ENCODE measurements around the gene HBEGF.
"Not testable (repeated sequence)": the region's sequence is repeated elsewhere in the genome, so short reads cannot be mapped to it uniquely, and the experiment has no call there.

Gene HBEGF

GRCh38 chr5:140356853-140357725 lies 10.7 kb upstream of the HBEGF start:
- Mint-ChIP-seq H3K4me1 (ENCODE audit: low read depth in 2 of 2) (peaks cover 6 to 8% of the 10 kb centered on the region in 2 donors), H3K36me3 (ENCODE audit: insufficient read depth) (no peaks in the 10 kb centered on the region), H3K27ac (peak overlapping the region in 1 of 2 donors; percentile 71), H3K27me3 (peaks cover 5 to 18% of the 10 kb centered on the region in 2 donors), H3K4me3 (peak overlapping the region; percentile 63 to 68), H3K9me3 (no peaks in the 10 kb centered on the region)
- ATAC-seq (replicated peaks) = peak; percentile 44
- DNase-seq = no peak

- no peak overlapping the region for H3K27ac Mint-ChIP-seq
- DNase-seq (no peak), ATAC-seq (replicated peaks) (no peak)
- H3K27me3 Mint-ChIP-seq = peaks cover 10 to 19% of the 10 kb centered on the region in 2 donors
- H3K4me1 Mint-ChIP-seq (ENCODE audit: low read depth in 2 of 2) = peaks cover 6 to 8% of the 10 kb centered on the region in 2 donors
- no peaks in the 10 kb centered on the region for H3K36me3 Mint-ChIP-seq (ENCODE audit: insufficient read depth)
- no peaks in the 10 kb centered on the region for H3K9me3 Mint-ChIP-seq
- H3K4me3 Mint-ChIP-seq = no peak overlapping the region
These were observed 9.1 kb upstream of the HBEGF start for GRCh38 chr5:140355546-140355945.

- H3K27ac Mint-ChIP-seq = no peak overlapping the region
- no peaks in the 10 kb centered on the region for H3K9me3 Mint-ChIP-seq
- DNase-seq (peak; percentile 74 to 83 (median 77)), ATAC-seq (replicated peaks) (peak; percentile 92)
- peaks cover 0 to 2% of the 10 kb centered on the region in 2 donors for H3K4me1 Mint-ChIP-seq (ENCODE audit: low read depth in 2 of 2)
- no peak overlapping the region for H3K4me3 Mint-ChIP-seq
- H3K27me3 Mint-ChIP-seq = peaks cover 12 to 40% of the 10 kb centered on the region in 2 donors
- no peaks in the 10 kb centered on the region for H3K36me3 Mint-ChIP-seq (ENCODE audit: insufficient read depth)
These were observed 5.4 kb upstream of the HBEGF start for GRCh38 chr5:140351609-140352334.

DNA sequence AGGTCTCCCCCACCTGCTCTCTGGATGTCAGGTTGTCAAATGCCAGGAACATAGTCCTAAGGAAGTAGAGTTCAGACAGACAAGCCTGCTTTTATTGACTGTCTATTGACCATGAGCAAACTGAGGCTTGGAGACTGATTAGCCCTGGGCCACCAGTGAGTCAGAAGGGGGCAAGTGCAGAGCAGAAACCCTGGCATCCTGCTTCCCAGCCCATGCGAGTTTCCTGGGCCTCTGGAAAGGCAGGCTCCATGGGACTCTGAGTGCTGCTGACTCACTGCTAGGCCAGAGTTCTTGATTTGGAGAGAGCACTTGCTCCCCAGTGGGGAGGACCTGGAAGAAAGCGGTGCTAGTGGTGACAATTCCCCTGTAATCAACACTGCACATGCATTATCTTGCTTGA lies 2.8 kb upstream of the HBEGF start:
- DNase-seq = no peak
- no peak overlapping the region for H3K27ac Mint-ChIP-seq
- ATAC-seq (replicated peaks) = no peak
- H3K4me3 Mint-ChIP-seq = no peak overlapping the region
- peaks cover 7% of the 10 kb centered on the region in 2 donors for H3K4me1 Mint-ChIP-seq (ENCODE audit: low read depth in 2 of 2)
- no peaks in the 10 kb centered on the region for H3K36me3 Mint-ChIP-seq (ENCODE audit: insufficient read depth)
- H3K27me3 Mint-ChIP-seq = peaks cover 18 to 34% of the 10 kb centered on the region in 2 donors
- H3K9me3 Mint-ChIP-seq = no peaks in the 10 kb centered on the region

- Mint-ChIP-seq H3K4me3 (no peak overlapping the region), H3K4me1 (ENCODE audit: low read depth in 2 of 2) (peaks cover 7% of the 10 kb centered on the region in 2 donors), H3K9me3 (no peaks in the 10 kb centered on the region), H3K27me3 (peaks cover 18 to 31% of the 10 kb centered on the region in 2 donors), H3K27ac (no peak overlapping the region), H3K36me3 (ENCODE audit: insufficient read depth) (no peaks in the 10 kb centered on the region)
- ATAC-seq (replicated peaks) (no peak), DNase-seq (no peak)
These were observed 1.7 kb upstream of the HBEGF start for GRCh38 chr5:140348104-140348503.

DNA sequence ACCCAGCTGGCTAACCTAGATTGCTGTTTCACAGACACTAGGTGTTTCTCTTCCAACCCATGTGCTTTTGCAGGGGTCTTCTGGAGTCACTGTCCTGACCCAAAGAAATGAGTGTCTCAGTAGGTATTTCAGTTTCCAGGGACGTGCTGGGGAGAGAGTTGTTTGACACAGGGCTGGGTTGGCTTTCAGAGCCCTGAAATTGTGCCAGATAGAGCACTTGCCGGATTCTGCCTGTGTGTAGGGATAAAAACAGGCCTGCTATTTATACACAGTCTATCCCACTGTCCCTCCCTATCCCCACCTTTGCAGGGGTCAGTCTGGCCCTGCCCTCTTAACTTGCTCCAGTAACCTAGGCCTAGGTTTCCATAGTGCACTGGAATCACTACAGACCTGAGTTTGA lies 957 bp upstream of the HBEGF start:
- Mint-ChIP-seq H3K27ac (no peak overlapping the region), H3K4me1 (ENCODE audit: low read depth in 2 of 2) (peaks cover 10 to 13% of the 10 kb centered on the region in 2 donors), H3K36me3 (ENCODE audit: insufficient read depth) (no peaks in the 10 kb centered on the region)

GRCh38 chr5:140345919-140346347 lies 470 bp downstream of the HBEGF start:
- peaks cover 16 to 31% of the 10 kb centered on the region in 2 donors for H3K27me3 Mint-ChIP-seq
- no peak for DNase-seq
- H3K9me3 Mint-ChIP-seq = no peaks in the 10 kb centered on the region
- no peak overlapping the region for H3K27ac Mint-ChIP-seq
- peak overlapping the region; percentile 74 to 77 for H3K4me3 Mint-ChIP-seq
- H3K4me1 Mint-ChIP-seq (ENCODE audit: low read depth in 2 of 2) = peaks cover 17 to 18% of the 10 kb centered on the region in 2 donors
- no peak for ATAC-seq (replicated peaks)
- H3K36me3 Mint-ChIP-seq (ENCODE audit: insufficient read depth) = no peaks in the 10 kb centered on the region

More for the DNA sequence above, 957 bp upstream of the HBEGF start:
- H3K9me3 Mint-ChIP-seq = no peaks in the 10 kb centered on the region
- ATAC-seq (replicated peaks) (no peak), DNase-seq (no peak)
- H3K27me3 Mint-ChIP-seq = peaks cover 18 to 31% of the 10 kb centered on the region in 2 donors
- H3K4me3 Mint-ChIP-seq = peak overlapping the region; percentile 74 to 77

DNA sequence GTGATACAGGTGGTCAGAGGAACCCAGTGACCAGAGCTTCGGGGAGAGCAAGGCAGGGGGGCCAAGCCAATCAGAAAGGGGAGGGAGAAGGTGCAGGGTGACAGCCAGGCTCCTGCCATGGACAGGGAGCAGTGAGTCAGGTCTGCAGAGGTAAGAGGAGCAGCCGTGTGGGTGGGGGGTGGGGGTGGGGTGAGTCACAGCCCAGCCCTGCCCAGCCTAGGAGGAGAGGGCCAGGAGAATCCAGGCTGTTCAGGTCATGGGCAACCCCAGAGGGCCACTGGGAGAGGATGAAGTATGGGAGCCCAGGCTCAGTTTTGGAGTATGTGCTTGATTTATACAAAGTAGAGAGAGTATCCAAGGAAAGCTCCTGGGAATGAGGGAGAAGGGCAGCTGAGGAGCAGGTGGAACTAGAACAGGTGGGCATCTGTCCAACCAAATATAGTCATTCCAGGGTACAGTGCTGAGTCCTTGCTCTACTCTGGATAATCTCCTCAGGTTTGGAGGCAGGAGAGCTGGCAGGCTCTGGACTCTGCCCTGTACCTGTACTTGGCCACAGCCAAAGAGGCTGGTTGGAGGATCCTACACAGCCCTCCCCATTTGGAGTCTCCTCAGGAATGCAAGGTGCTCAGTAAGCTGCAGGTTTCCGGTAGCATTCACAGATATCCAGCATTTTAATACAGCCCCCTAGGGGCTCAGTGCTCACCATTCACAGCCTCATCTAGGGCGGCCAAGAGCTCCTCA lies 1.6 kb downstream of the HBEGF start:
- H3K4me1 Mint-ChIP-seq (ENCODE audit: low read depth in 2 of 2) = peaks cover 17 to 18% of the 10 kb centered on the region in 2 donors
- peaks cover 11 to 23% of the 10 kb centered on the region in 2 donors for H3K27me3 Mint-ChIP-seq
- no peak overlapping the region for H3K27ac Mint-ChIP-seq
- H3K4me3 Mint-ChIP-seq = peak overlapping the region; percentile 74 to 77
- no peaks in the 10 kb centered on the region for H3K9me3 Mint-ChIP-seq
- DNase-seq (no peak), ATAC-seq (replicated peaks) (no peak)
- no peaks in the 10 kb centered on the region for H3K36me3 Mint-ChIP-seq (ENCODE audit: insufficient read depth)

- H3K4me1 Mint-ChIP-seq (ENCODE audit: low read depth in 2 of 2) = peaks cover 17 to 18% of the 10 kb centered on the region in 2 donors
These were observed 2.6 kb downstream of the HBEGF start for GRCh38 chr5:140343849-140344248.

DNA sequence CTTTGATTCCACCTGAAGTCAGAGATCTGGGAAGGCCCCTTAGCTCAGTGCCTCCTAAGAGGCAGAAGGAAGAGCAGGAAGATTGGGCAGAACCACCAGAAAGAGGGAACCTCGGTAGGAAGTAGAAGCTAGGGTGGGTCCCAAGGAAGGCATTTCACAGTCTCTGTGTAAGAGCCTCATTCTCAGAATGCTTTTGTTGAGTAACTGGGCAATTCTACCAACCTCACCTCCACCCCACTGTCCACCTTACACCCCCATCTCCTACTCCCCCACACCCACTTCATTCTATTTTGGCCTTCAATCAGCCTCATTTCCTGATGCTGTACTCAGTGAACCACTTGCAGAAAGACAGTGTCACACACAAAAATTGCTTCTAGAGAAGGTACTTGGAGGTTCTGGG lies 3.5 kb downstream of the HBEGF start:
- Mint-ChIP-seq H3K36me3 (ENCODE audit: insufficient read depth) (no peaks in the 10 kb centered on the region), H3K4me1 (ENCODE audit: low read depth in 2 of 2) (peaks cover 17 to 18% of the 10 kb centered on the region in 2 donors), H3K27ac (peak overlapping the region in 1 of 2 donors; percentile 57), H3K27me3 (peaks cover 5 to 6% of the 10 kb centered on the region in 2 donors), H3K9me3 (no peaks in the 10 kb centered on the region), H3K4me3 (peak overlapping the region in 1 of 2 donors; percentile 1)
- ATAC-seq (replicated peaks) = no peak
- no peak for DNase-seq

More at GRCh38 chr5:140343849-140344248, 2.6 kb downstream of the HBEGF start:
- ATAC-seq (replicated peaks); H3K27ac Mint-ChIP-seq; H3K9me3 Mint-ChIP-seq; H3K4me3 Mint-ChIP-seq; H3K36me3 Mint-ChIP-seq (ENCODE audit: insufficient read depth); DNase-seq: not testable (repeated sequence)
- H3K27me3 Mint-ChIP-seq = peaks cover 6 to 14% of the 10 kb centered on the region in 2 donors

GRCh38 chr5:140342287-140342686 lies 4.1 kb downstream of the HBEGF start:
- no peak for ATAC-seq (replicated peaks)
- no peak for DNase-seq
- H3K36me3 Mint-ChIP-seq (ENCODE audit: insufficient read depth) = no peaks in the 10 kb centered on the region
- H3K9me3 Mint-ChIP-seq = no peaks in the 10 kb centered on the region
- H3K27ac Mint-ChIP-seq = peak overlapping the region; percentile 52 to 57
- peak overlapping the region in 1 of 2 donors; percentile 1 for H3K4me3 Mint-ChIP-seq
- H3K4me1 Mint-ChIP-seq (ENCODE audit: low read depth in 2 of 2) = peaks cover 17 to 18% of the 10 kb centered on the region in 2 donors
- H3K27me3 Mint-ChIP-seq = peaks cover 0 to 6% of the 10 kb centered on the region in 2 donors

- no peak for ATAC-seq (replicated peaks)
- no peak for DNase-seq
- Mint-ChIP-seq H3K36me3 (ENCODE audit: insufficient read depth) (no peaks in the 10 kb centered on the region), H3K4me1 (ENCODE audit: low read depth in 2 of 2) (peaks cover 15 to 18% of the 10 kb centered on the region in 2 donors), H3K27ac (no peak overlapping the region), H3K9me3 (no peaks in the 10 kb centered on the region), H3K4me3 (no peak overlapping the region), H3K27me3 (peaks cover 0 to 6% of the 10 kb centered on the region in 2 donors)
These were observed 4.8 kb downstream of the HBEGF start for GRCh38 chr5:140341591-140341990.

DNA sequence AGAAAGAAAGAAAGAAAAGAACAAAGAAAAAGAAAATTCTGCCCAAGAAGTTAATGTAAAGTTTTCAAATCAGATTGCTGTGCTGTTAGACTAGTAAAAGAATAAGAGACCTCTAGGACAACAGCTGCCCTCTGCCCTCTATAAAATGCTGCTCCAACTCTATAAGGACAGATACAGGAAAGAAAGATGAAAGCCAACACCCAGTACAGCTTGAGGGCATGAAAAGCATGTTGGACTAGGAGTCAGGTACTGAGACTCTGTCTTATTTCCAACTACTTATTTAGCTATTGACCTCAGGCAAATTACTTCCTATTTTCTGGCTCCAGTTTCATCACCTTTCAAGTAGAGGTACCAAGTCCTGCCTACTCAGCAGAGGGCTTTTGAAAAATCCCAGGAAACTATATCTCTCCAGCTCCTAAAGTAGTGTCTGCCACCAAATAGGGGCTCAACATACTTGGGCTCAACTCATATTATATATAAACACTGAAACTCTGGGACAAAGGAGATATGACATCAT lies 5.7 kb downstream of the HBEGF start:
- no peak for ATAC-seq (replicated peaks)
- no peak for DNase-seq
- no peak overlapping the region for H3K4me3 Mint-ChIP-seq
- H3K36me3 Mint-ChIP-seq (ENCODE audit: insufficient read depth) = no peaks in the 10 kb centered on the region
- peaks cover 12 to 15% of the 10 kb centered on the region in 2 donors for H3K4me1 Mint-ChIP-seq (ENCODE audit: low read depth in 2 of 2)
- H3K27ac Mint-ChIP-seq = no peak overlapping the region
- H3K9me3 Mint-ChIP-seq = no peaks in the 10 kb centered on the region
- peaks cover 0 to 5% of the 10 kb centered on the region in 2 donors for H3K27me3 Mint-ChIP-seq

Measured in effector memory CD8-positive, alpha-beta T cell (primary cell).